Neural progenitor cell (in vitro differentiated cells): Measurements from ENCODE around the gene SHROOM3. TPM values are rescaled to one million over a fixed set of nuclear protein-coding genes. Genes with fewer than 3 reads are reported as not detected.

Source experiments
- DNase-seq: peaks from one replicate; pipeline ENCODE4 v3.0.0-alpha.2; 2016; ENCODE audit warnings: low spot score
- H2AFZ ChIP-seq: fragments of 200-600 bp; sonication (generic); replicated peaks from 2 replicates; pipeline ENCODE4 v1.6.1; 2016; ENCODE audit warnings: antibody characterized with exemption
- H3F3A ChIP-seq: fragments of 200-600 bp; sonication (generic); 2 replicates; pipeline ENCODE4 v1.6.1; 2016; ENCODE audit warnings: antibody characterized with exemption, low read depth
- H3K27ac ChIP-seq: fragments of 200-600 bp; sonication (generic); 2 replicates; pipeline ENCODE4 v1.5.1; 2016; ENCODE audit warnings: mild to moderate bottlenecking
- H3K27me3 ChIP-seq: fragments of 200-600 bp; sonication (generic); 2 replicates; pipeline ENCODE4 v1.6.1; 2016; ENCODE audit warnings: mild to moderate bottlenecking, moderate library complexity
- H3K36me3 ChIP-seq: fragments of 200-600 bp; sonication (generic); 2 replicates; pipeline ENCODE4 v1.5.1; 2016
- H3K4me1 ChIP-seq: fragments of 200-600 bp; sonication (generic); 2 replicates; pipeline ENCODE4 v1.6.1; 2016; ENCODE audit warnings: mixed run types
- H3K4me2 ChIP-seq: fragments of 200-600 bp; sonication (generic); 2 replicates; pipeline ENCODE4 v1.6.1; 2016
- H3K4me3 ChIP-seq: fragments of 200-600 bp; sonication (generic); 2 replicates; pipeline ENCODE4 v1.5.1; 2016
- H3K79me2 ChIP-seq: fragments of 200-600 bp; sonication (generic); 2 replicates; pipeline ENCODE4 v1.6.1; 2016; ENCODE audit warnings: low read depth
- H3K9ac ChIP-seq: fragments of 200-600 bp; sonication (generic); 2 replicates; pipeline ENCODE4 v1.6.1; 2016
- H3K9me3 ChIP-seq: fragments of 200-600 bp; sonication (generic); 2 replicates; pipeline ENCODE4 v1.5.1; 2016; ENCODE audit warnings: low read depth
- H4K20me1 ChIP-seq: fragments of 200-600 bp; sonication (generic); 2 replicates; pipeline ENCODE4 v1.6.1; 2016; ENCODE audit warnings: low read depth
- H3K27ac Mint-ChIP-seq: 3 replicates; pipeline ENCODE4 v1.8.0; 2021; ENCODE audit warnings: mixed read lengths
- H3K27me3 Mint-ChIP-seq: 2 replicates; pipeline ENCODE4 v1.8.0; 2022; ENCODE audit warnings: low read depth, mild to moderate bottlenecking, inconsistent platforms, moderate library complexity, mixed read lengths; ENCODE audit not compliant: insufficient read depth
- H3K36me3 Mint-ChIP-seq: 3 replicates; pipeline ENCODE4 v1.8.0; 2021; ENCODE audit warnings: mixed read lengths
- H3K4me1 Mint-ChIP-seq: 3 replicates; pipeline ENCODE4 v1.8.0; 2021; ENCODE audit warnings: mixed read lengths
- H3K4me3 Mint-ChIP-seq: 3 replicates; pipeline ENCODE4 v1.8.0; 2021; ENCODE audit warnings: mild to moderate bottlenecking, moderate library complexity, mixed read lengths
- H3K9me3 Mint-ChIP-seq: 3 replicates; pipeline ENCODE4 v1.8.0; 2020; ENCODE audit warnings: mixed read lengths
- CTCF ChIP-seq: fragments of 200-600 bp; sonication (generic); IDR thresholded peaks from 2 replicates; pipeline ENCODE4 v1.5.1; 2017; ENCODE audit warnings: antibody characterized with exemption, mild to moderate bottlenecking
- EZH2 ChIP-seq: fragments of 200-600 bp; sonication (generic); IDR thresholded peaks from 2 replicates; pipeline ENCODE4 v1.6.1; 2017; ENCODE audit warnings: antibody characterized with exemption, mild to moderate bottlenecking, moderate library complexity
- EZH2phosphoT487 ChIP-seq: fragments of 200-600 bp; sonication (generic); IDR thresholded peaks from 2 replicates; pipeline ENCODE4 v1.6.1; 2017; ENCODE audit warnings: antibody characterized with exemption
- total RNA-seq: library from RNA; depleted of rRNA; stranded (reverse); fragments of >200 nt; gene quantifications from 2 replicates; pipeline ENCODE4 v1.2.3, GENCODE V29; 2015; ENCODE audit warnings: low replicate concordance

The SHROOM3 gene
- total RNA-seq, 1 donor from 2014 or later, result 36.6 TPM

GRCh38 chr4:76622126-76622525 is 187.1 kb downstream of the SHROOM3 start:
- no peak overlapping the region for H2AFZ ChIP-seq
- no peak for DNase-seq
- no peaks in the 10 kb centered on the region for H3K9me3 ChIP-seq
- H3K4me1 ChIP-seq, result peaks cover 17% of the 10 kb centered on the region
- no peak overlapping the region for H3K27ac Mint-ChIP-seq
- peaks cover 35% of the 10 kb centered on the region for H4K20me1 ChIP-seq
- TF ChIP-seq EZH2phosphoT487 (no peak), EZH2 (no peak), CTCF (no peak)
- H3K27ac ChIP-seq, result no peak overlapping the region
- peaks cover 5% of the 10 kb centered on the region for H3K36me3 Mint-ChIP-seq
- peaks cover 5% of the 10 kb centered on the region for H3F3A ChIP-seq
- no peaks in the 10 kb centered on the region for H3K9me3 Mint-ChIP-seq
- H3K36me3 ChIP-seq, result no peaks in the 10 kb centered on the region
- H3K4me3 Mint-ChIP-seq, result no peak overlapping the region
- no peaks in the 10 kb centered on the region for H3K27me3 ChIP-seq
- no peaks in the 10 kb centered on the region for H3K27me3 Mint-ChIP-seq
- H3K9ac ChIP-seq, result no peak overlapping the region
- H3K4me3 ChIP-seq, result no peak overlapping the region
- no peaks in the 10 kb centered on the region for H3K79me2 ChIP-seq
- no peak overlapping the region for H3K4me2 ChIP-seq
- peaks cover 60% of the 10 kb centered on the region for H3K4me1 Mint-ChIP-seq

- Mint-ChIP-seq H3K27me3 (no peaks in the 10 kb centered on the region), H3K4me3 (no peak overlapping the region), H3K27ac (peak overlapping the region; percentile 2), H3K36me3 (peaks cover 5% of the 10 kb centered on the region), H3K4me1 (peaks cover 60% of the 10 kb centered on the region), H3K9me3 (no peaks in the 10 kb centered on the region)
- Histone ChIP-seq H3K27ac (no peak overlapping the region), H3K4me1 (peaks cover 17% of the 10 kb centered on the region), H4K20me1 (peaks cover 35% of the 10 kb centered on the region), H3K4me2 (no peak overlapping the region), H3K4me3 (no peak overlapping the region), H3K79me2 (no peaks in the 10 kb centered on the region), H3F3A (peaks cover 5% of the 10 kb centered on the region), H3K36me3 (no peaks in the 10 kb centered on the region), H2AFZ (no peak overlapping the region), H3K9ac (no peak overlapping the region), H3K27me3 (no peaks in the 10 kb centered on the region), H3K9me3 (no peaks in the 10 kb centered on the region)
- no peak for DNase-seq
- TF ChIP-seq EZH2phosphoT487, result no peak
- TF ChIP-seq CTCF, result no peak
- no peak for TF ChIP-seq EZH2
Observed at GRCh38 chr4:76622717-76623116, 187.7 kb downstream of the SHROOM3 start.

- H3K27ac ChIP-seq, result no peak overlapping the region
- H3K79me2 ChIP-seq, result no peaks in the 10 kb centered on the region
- H3K4me3 ChIP-seq, result no peak overlapping the region
- H3K27me3 ChIP-seq, result no peaks in the 10 kb centered on the region
- Mint-ChIP-seq H3K27me3 (no peaks in the 10 kb centered on the region), H3K36me3 (peaks cover 5% of the 10 kb centered on the region), H3K4me3 (peak overlapping the region; percentile 50), H3K9me3 (no peaks in the 10 kb centered on the region), H3K27ac (peak overlapping the region; percentile 96), H3K4me1 (peaks cover 62% of the 10 kb centered on the region)
- no peak overlapping the region for H3K9ac ChIP-seq
- DNase-seq, result no peak
- H3K4me2 ChIP-seq, result no peak overlapping the region
- H2AFZ ChIP-seq, result no peak overlapping the region
- H4K20me1 ChIP-seq, result peaks cover 35% of the 10 kb centered on the region
- H3K4me1 ChIP-seq, result peaks cover 17% of the 10 kb centered on the region
- H3K36me3 ChIP-seq, result no peaks in the 10 kb centered on the region
- no peaks in the 10 kb centered on the region for H3K9me3 ChIP-seq
- TF ChIP-seq EZH2, result no peak
- no peak for TF ChIP-seq EZH2phosphoT487
- no peak for TF ChIP-seq CTCF
- peaks cover 5% of the 10 kb centered on the region for H3F3A ChIP-seq
Observed at GRCh38 chr4:76623217-76624045, 188.4 kb downstream of the SHROOM3 start.
